H1 (cell line): ENCODE results near the gene CCDC179.

Experiments used
- CTCF ChIP-seq, 3 experiments: IDR thresholded peaks; 1 replicate in 2 of 3; 2 replicates in 1 of 3; pipeline versions ENCODE4 v1.5.1 to v1.6.1; 2011; ENCODE audit warnings: low read length in 3 of 3, mild to moderate bottlenecking in 3 of 3, inconsistent platforms in 2 of 3, low read depth in 1 of 3, moderate library complexity in 1 of 3; ENCODE audit not compliant: insufficient read depth in 1 of 3; ENCODE audit errors: control extremely low read depth in 1 of 3
- EZH2 ChIP-seq: fragments of 200-600 bp; sonication (generic); IDR thresholded peaks from 2 replicates; pipeline ENCODE4 v1.7.1; 2012; ENCODE audit warnings: low read depth, mild to moderate bottlenecking, moderate library complexity, low read length, inconsistent platforms; ENCODE audit not compliant: severe bottlenecking

- TF ChIP-seq EZH2 (no peak), CTCF (IDR thresholded peaks at IDR 0.05; ENCODE audit: control extremely low read depth in 1 of 3, insufficient read depth in 1 of 3, low read depth in 1 of 3, low read length in 3 of 3) (no peak)
Observed at GRCh38 chr11:22830082-22830414, 30.2 kb downstream of the CCDC179 start.
